Measurements from ENCODE around the gene WDR5.

The WDR5 gene

GRCh38 chr9:134158753-134159392 is 23.0 kb downstream of the WDR5 start:
- H3K27me3 ChIP-seq = no peaks in the 10 kb centered on the region
- H3K4me1 ChIP-seq = peaks cover 5% of the 10 kb centered on the region; the same call in 1 of the 2 replicates
- no peak for TF ChIP-seq CTCF (IDR thresholded peaks at IDR 0.05; ENCODE audit: low read depth, low read length)
- no peak for DNase-seq
- H3K9me3 ChIP-seq = no peaks in the 10 kb centered on the region
- peaks cover 49% of the 10 kb centered on the region for H3K36me3 ChIP-seq
- no peak overlapping the region for H3K4me3 ChIP-seq (ENCODE audit: low read depth, low read length)

GRCh38 chr9:134159566-134160245 is 23.8 kb downstream of the WDR5 start:
- no peak overlapping the region for H3K4me3 ChIP-seq (ENCODE audit: low read depth, low read length)
- no peaks in the 10 kb centered on the region for H3K9me3 ChIP-seq
- no peaks in the 10 kb centered on the region for H3K27me3 ChIP-seq
- no peak for TF ChIP-seq CTCF (IDR thresholded peaks at IDR 0.05; ENCODE audit: low read depth, low read length)
- no peak for DNase-seq
- H3K36me3 ChIP-seq = peaks cover 41% of the 10 kb centered on the region
- H3K4me1 ChIP-seq = peaks cover 5% of the 10 kb centered on the region; the same call in 1 of the 2 replicates

GRCh38 chr9:134161647-134162046 is 25.8 kb downstream of the WDR5 start:
- no peak for TF ChIP-seq CTCF (IDR thresholded peaks at IDR 0.05; ENCODE audit: low read depth, low read length)
- peak; percentile 46 for DNase-seq
- H3K4me1 ChIP-seq = peaks cover 5% of the 10 kb centered on the region
- H3K4me3 ChIP-seq (ENCODE audit: low read depth, low read length) = no peak overlapping the region
- no peaks in the 10 kb centered on the region for H3K9me3 ChIP-seq
- no peaks in the 10 kb centered on the region for H3K27me3 ChIP-seq
- peaks cover 25% of the 10 kb centered on the region for H3K36me3 ChIP-seq

- Histone ChIP-seq H3K4me3 (ENCODE audit: low read depth, low read length) (no peak overlapping the region), H3K36me3 (peaks cover 18% of the 10 kb centered on the region), H3K27me3 (no peaks in the 10 kb centered on the region), H3K9me3 (no peaks in the 10 kb centered on the region), H3K4me1 (peaks cover 5% of the 10 kb centered on the region)
- TF ChIP-seq CTCF (IDR thresholded peaks at IDR 0.05; ENCODE audit: low read depth, low read length) = no peak
- DNase-seq = no peak
These were observed 26.4 kb downstream of the WDR5 start for GRCh38 chr9:134162212-134162775.

GRCh38 chr9:134162926-134163370 is 27.1 kb downstream of the WDR5 start:
- H3K27me3 ChIP-seq = no peaks in the 10 kb centered on the region
- DNase-seq = no peak
- H3K9me3 ChIP-seq = no peaks in the 10 kb centered on the region
- TF ChIP-seq CTCF (IDR thresholded peaks at IDR 0.05; ENCODE audit: low read depth, low read length) = no peak
- peaks cover 12% of the 10 kb centered on the region for H3K36me3 ChIP-seq
- no peak overlapping the region for H3K4me3 ChIP-seq (ENCODE audit: low read depth, low read length)
- peaks cover 5% of the 10 kb centered on the region for H3K4me1 ChIP-seq
